Neural crest cell (in vitro differentiated cells): ENCODE data around the gene EPB41L4B. TPM values are rescaled to one million over a fixed set of nuclear protein-coding genes. Genes with fewer than 3 reads are reported as not detected.

Source experiments
- DNase-seq: peaks from one replicate; pipeline ENCODE4 v3.0.0; 2021; ENCODE audit warnings: low read depth, mixed read lengths, low spot score
- H3K27ac Mint-ChIP-seq: one replicate; pipeline ENCODE4 v1.8.0; 2021; ENCODE audit warnings: mild to moderate bottlenecking, mixed read lengths; ENCODE audit not compliant: unreplicated experiment
- H3K27me3 Mint-ChIP-seq: 2 replicates; pipeline ENCODE4 v1.8.0; 2021; ENCODE audit warnings: low read depth, mild to moderate bottlenecking, mixed read lengths
- H3K36me3 Mint-ChIP-seq: 2 replicates; pipeline ENCODE4 v1.8.0; 2021; ENCODE audit warnings: low read depth, mild to moderate bottlenecking, mixed read lengths
- H3K4me1 Mint-ChIP-seq: 2 replicates; pipeline ENCODE4 v1.8.0; 2021; ENCODE audit warnings: mixed read lengths
- H3K4me3 Mint-ChIP-seq: one replicate; pipeline ENCODE4 v1.8.0; 2021; ENCODE audit warnings: mild to moderate bottlenecking, mixed read lengths
- H3K9me3 Mint-ChIP-seq: 2 replicates; pipeline ENCODE4 v1.8.0; 2021; ENCODE audit warnings: mixed read lengths
- total RNA-seq: library from RNA; stranded (reverse); gene quantifications from 2 replicates; pipeline ENCODE4 v1.2.1, GENCODE V29; 2021
- TF ChIP-seq, protein P1 (sequence below): fragments of 200-600 bp; sonication (generic); conservative IDR thresholded peaks from 2 replicates; pipeline ENCODE4 v1.5.0; 2021; ENCODE audit warnings: antibody characterized with exemption, mild to moderate bottlenecking

Gene EPB41L4B
- total RNA-seq, 1 donor from 2014 or later, result 1.4 TPM

GRCh38 chr9:109190151-109190550, 130.7 kb downstream of the EPB41L4B start:
- no peak overlapping the region for H3K4me3 Mint-ChIP-seq
- TF ChIP-seq, protein P1, sequence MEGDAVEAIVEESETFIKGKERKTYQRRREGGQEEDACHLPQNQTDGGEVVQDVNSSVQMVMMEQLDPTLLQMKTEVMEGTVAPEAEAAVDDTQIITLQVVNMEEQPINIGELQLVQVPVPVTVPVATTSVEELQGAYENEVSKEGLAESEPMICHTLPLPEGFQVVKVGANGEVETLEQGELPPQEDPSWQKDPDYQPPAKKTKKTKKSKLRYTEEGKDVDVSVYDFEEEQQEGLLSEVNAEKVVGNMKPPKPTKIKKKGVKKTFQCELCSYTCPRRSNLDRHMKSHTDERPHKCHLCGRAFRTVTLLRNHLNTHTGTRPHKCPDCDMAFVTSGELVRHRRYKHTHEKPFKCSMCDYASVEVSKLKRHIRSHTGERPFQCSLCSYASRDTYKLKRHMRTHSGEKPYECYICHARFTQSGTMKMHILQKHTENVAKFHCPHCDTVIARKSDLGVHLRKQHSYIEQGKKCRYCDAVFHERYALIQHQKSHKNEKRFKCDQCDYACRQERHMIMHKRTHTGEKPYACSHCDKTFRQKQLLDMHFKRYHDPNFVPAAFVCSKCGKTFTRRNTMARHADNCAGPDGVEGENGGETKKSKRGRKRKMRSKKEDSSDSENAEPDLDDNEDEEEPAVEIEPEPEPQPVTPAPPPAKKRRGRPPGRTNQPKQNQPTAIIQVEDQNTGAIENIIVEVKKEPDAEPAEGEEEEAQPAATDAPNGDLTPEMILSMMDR, result no peak
- no peak overlapping the region for H3K27ac Mint-ChIP-seq
- no peak for DNase-seq
- H3K9me3 Mint-ChIP-seq, result no peaks in the 10 kb centered on the region
- H3K36me3 Mint-ChIP-seq, result no peaks in the 10 kb centered on the region
- no peaks in the 10 kb centered on the region for H3K27me3 Mint-ChIP-seq
- no peaks in the 10 kb centered on the region for H3K4me1 Mint-ChIP-seq

GRCh38 chr9:109186857-109187520, 133.9 kb downstream of the EPB41L4B start:
- H3K27me3 Mint-ChIP-seq, result peaks cover 3% of the 10 kb centered on the region

GRCh38 chr9:109182940-109183798, 137.7 kb downstream of the EPB41L4B start:
- DNase-seq, result peak; percentile 20
- Mint-ChIP-seq H3K27ac (peak overlapping the region; percentile 32), H3K27me3 (peaks cover 6% of the 10 kb centered on the region), H3K4me1 (peaks cover 3% of the 10 kb centered on the region), H3K9me3 (no peaks in the 10 kb centered on the region), H3K4me3 (no peak overlapping the region), H3K36me3 (no peaks in the 10 kb centered on the region)
- TF ChIP-seq, protein P1, result peak; percentile 40

More at GRCh38 chr9:109186857-109187520, 133.9 kb downstream of the EPB41L4B start:
- Mint-ChIP-seq H3K4me1 (peaks cover 3% of the 10 kb centered on the region), H3K9me3 (no peaks in the 10 kb centered on the region), H3K27ac (no peak overlapping the region), H3K36me3 (no peaks in the 10 kb centered on the region), H3K4me3 (no peak overlapping the region)
- no peak for DNase-seq
- TF ChIP-seq, protein P1, result no peak

DNA sequence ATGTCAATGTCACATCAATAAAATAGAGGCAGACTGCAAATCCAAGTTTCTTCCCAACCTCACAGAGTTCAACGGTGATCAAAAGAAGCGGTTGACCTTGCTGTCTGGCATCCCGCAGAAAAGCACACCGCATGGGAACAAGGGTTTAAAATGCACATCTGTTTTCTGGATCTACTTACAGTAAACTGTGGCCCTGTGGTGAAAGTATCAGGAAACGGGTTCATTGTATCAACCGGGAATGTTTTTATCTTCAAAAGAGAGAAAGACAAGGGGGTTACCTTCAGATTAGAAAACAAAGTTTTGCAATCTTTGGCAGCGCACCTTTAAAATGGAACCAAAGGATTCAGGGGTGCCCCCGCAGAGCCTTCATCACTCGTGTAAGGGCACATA, 138.3 kb downstream of the EPB41L4B start:
- Mint-ChIP-seq H3K36me3 (no peaks in the 10 kb centered on the region), H3K4me1 (peaks cover 3% of the 10 kb centered on the region), H3K9me3 (no peaks in the 10 kb centered on the region), H3K27ac (no peak overlapping the region), H3K4me3 (no peak overlapping the region), H3K27me3 (peaks cover 6% of the 10 kb centered on the region)
- TF ChIP-seq, protein P1, result no peak
- DNase-seq, result no peak

- no peaks in the 10 kb centered on the region for H3K9me3 Mint-ChIP-seq
- no peak overlapping the region for H3K4me3 Mint-ChIP-seq
- peaks cover 3% of the 10 kb centered on the region for H3K4me1 Mint-ChIP-seq
- no peak overlapping the region for H3K27ac Mint-ChIP-seq
- DNase-seq, result no peak
- H3K27me3 Mint-ChIP-seq, result peaks cover 6% of the 10 kb centered on the region
- H3K36me3 Mint-ChIP-seq, result no peaks in the 10 kb centered on the region
- TF ChIP-seq, protein P1, result no peak
These were observed 139.6 kb downstream of the EPB41L4B start for GRCh38 chr9:109181284-109181683.
